Measurements from ENCODE around the gene ERMP1.

The ERMP1 gene

DNA sequence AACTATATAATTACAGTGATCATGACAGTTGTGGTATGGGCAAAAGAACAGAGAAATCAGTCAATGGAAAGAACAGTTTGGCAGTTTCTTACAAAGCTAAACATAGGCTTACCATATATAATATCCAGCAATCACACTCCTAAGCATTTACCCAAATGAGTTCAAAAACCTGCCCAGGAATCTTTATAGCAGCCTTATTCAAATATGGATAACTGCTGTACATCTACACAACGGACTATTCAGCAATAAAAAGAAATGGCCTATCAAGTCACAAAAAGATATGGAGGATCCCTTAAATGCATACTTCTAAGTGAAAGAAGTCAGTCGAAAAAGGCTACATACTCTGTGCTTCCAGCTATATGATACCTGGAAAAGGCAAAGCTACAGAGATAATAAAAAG lies 36.6 kb downstream of the ERMP1 start:
- no peaks in the 10 kb centered on the region for H3F3A ChIP-seq (ENCODE audit: insufficient read depth, low read length)

DNA sequence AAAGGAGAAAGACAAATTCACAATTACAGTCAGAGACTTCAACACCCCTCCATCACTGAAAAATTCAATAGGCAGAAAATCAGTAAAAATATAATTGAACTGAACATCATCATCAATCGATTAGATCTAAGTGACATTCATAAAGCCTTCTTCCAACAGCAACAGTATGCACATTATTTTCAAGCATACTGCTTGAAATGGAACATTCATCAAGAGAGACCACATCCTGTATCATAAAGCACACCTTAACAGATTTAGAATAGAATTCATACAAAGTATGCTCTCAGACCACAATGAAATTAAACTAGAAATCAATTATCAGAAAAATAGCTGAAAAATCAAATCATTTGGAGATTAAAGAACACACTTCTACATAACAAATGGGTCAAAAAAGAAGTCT lies 39.1 kb downstream of the ERMP1 start:
- H3K4me2 ChIP-seq (ENCODE audit: low read length), result no peak overlapping the region
- TF ChIP-seq, protein P1, sequence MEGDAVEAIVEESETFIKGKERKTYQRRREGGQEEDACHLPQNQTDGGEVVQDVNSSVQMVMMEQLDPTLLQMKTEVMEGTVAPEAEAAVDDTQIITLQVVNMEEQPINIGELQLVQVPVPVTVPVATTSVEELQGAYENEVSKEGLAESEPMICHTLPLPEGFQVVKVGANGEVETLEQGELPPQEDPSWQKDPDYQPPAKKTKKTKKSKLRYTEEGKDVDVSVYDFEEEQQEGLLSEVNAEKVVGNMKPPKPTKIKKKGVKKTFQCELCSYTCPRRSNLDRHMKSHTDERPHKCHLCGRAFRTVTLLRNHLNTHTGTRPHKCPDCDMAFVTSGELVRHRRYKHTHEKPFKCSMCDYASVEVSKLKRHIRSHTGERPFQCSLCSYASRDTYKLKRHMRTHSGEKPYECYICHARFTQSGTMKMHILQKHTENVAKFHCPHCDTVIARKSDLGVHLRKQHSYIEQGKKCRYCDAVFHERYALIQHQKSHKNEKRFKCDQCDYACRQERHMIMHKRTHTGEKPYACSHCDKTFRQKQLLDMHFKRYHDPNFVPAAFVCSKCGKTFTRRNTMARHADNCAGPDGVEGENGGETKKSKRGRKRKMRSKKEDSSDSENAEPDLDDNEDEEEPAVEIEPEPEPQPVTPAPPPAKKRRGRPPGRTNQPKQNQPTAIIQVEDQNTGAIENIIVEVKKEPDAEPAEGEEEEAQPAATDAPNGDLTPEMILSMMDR (IDR thresholded peaks at IDR 0.05; ENCODE audit: low read length), result no peak
- no peak for TF ChIP-seq EZH2 (IDR thresholded peaks at IDR 0.05; ENCODE audit: borderline replicate concordance, low read length)
- H3K9me2 ChIP-seq (ENCODE audit: low read depth, low read length), result no peaks in the 10 kb centered on the region
- no peaks in the 10 kb centered on the region for H3K9me3 ChIP-seq (ENCODE audit: low read length)
- H2AFZ ChIP-seq (ENCODE audit: low read length), result no peak overlapping the region
- no peak overlapping the region for H3K27ac ChIP-seq (ENCODE audit: low read depth, low read length, poor library complexity, severe bottlenecking)
- H3F3A ChIP-seq (ENCODE audit: insufficient read depth, low read length), result no peaks in the 10 kb centered on the region
- no peak overlapping the region for H3K9ac ChIP-seq (ENCODE audit: low read length)
- no peaks in the 10 kb centered on the region for H4K20me1 ChIP-seq (ENCODE audit: insufficient read depth, low read length)
- H3K4me3 ChIP-seq (ENCODE audit: low read depth, low read length, poor library complexity, severe bottlenecking), result no peak overlapping the region
- H3K36me3 ChIP-seq (ENCODE audit: insufficient read depth, low read length), result peaks cover 43% of the 10 kb centered on the region
- H3K27me3 ChIP-seq (ENCODE audit: insufficient read depth, low read length), result no peaks in the 10 kb centered on the region
- no peaks in the 10 kb centered on the region for H3K4me1 ChIP-seq (ENCODE audit: insufficient read depth, low read length, severe bottlenecking)
- H3K79me2 ChIP-seq (ENCODE audit: insufficient read depth, low read length), result no peaks in the 10 kb centered on the region

More for the DNA sequence above, 36.6 kb downstream of the ERMP1 start:
- Histone ChIP-seq H2AFZ (ENCODE audit: low read length) (no peak overlapping the region), H3K27me3 (ENCODE audit: insufficient read depth, low read length) (no peaks in the 10 kb centered on the region), H3K4me1 (ENCODE audit: insufficient read depth, low read length, severe bottlenecking) (peaks cover 13% of the 10 kb centered on the region), H3K27ac (ENCODE audit: low read depth, low read length, poor library complexity, severe bottlenecking) (no peak overlapping the region), H3K4me2 (ENCODE audit: low read length) (no peak overlapping the region), H3K9me2 (ENCODE audit: low read depth, low read length) (no peaks in the 10 kb centered on the region), H3K9ac (ENCODE audit: low read length) (no peak overlapping the region), H3K36me3 (ENCODE audit: insufficient read depth, low read length) (peaks cover 35% of the 10 kb centered on the region; the same call in 1 of the 2 replicates), H3K9me3 (ENCODE audit: low read length) (no peaks in the 10 kb centered on the region), H3K4me3 (ENCODE audit: low read depth, low read length, poor library complexity, severe bottlenecking) (no peak overlapping the region), H3K79me2 (ENCODE audit: insufficient read depth, low read length) (no peaks in the 10 kb centered on the region), H4K20me1 (ENCODE audit: insufficient read depth, low read length) (no peaks in the 10 kb centered on the region)
- TF ChIP-seq EZH2 (IDR thresholded peaks at IDR 0.05; ENCODE audit: borderline replicate concordance, low read length), result no peak
- TF ChIP-seq, protein P1 (IDR thresholded peaks at IDR 0.05; ENCODE audit: low read length), result no peak

- H4K20me1 ChIP-seq (ENCODE audit: insufficient read depth, low read length), result no peaks in the 10 kb centered on the region
- no peaks in the 10 kb centered on the region for H3K4me1 ChIP-seq (ENCODE audit: insufficient read depth, low read length, severe bottlenecking)
- H3K9ac ChIP-seq (ENCODE audit: low read length), result no peak overlapping the region
- H3K27ac ChIP-seq (ENCODE audit: low read depth, low read length, poor library complexity, severe bottlenecking), result no peak overlapping the region
- H3K4me2 ChIP-seq (ENCODE audit: low read length), result no peak overlapping the region
- H2AFZ ChIP-seq (ENCODE audit: low read length), result no peak overlapping the region
- TF ChIP-seq EZH2 (IDR thresholded peaks at IDR 0.05; ENCODE audit: borderline replicate concordance, low read length), result no peak
- TF ChIP-seq, protein P1 (IDR thresholded peaks at IDR 0.05; ENCODE audit: low read length), result no peak
- no peaks in the 10 kb centered on the region for H3K27me3 ChIP-seq (ENCODE audit: insufficient read depth, low read length)
- H3K9me2 ChIP-seq (ENCODE audit: low read depth, low read length), result no peaks in the 10 kb centered on the region
- no peak overlapping the region for H3K4me3 ChIP-seq (ENCODE audit: low read depth, low read length, poor library complexity, severe bottlenecking)
- H3K9me3 ChIP-seq (ENCODE audit: low read length), result no peaks in the 10 kb centered on the region
- H3K36me3 ChIP-seq (ENCODE audit: insufficient read depth, low read length), result peaks cover 39% of the 10 kb centered on the region
- H3K79me2 ChIP-seq (ENCODE audit: insufficient read depth, low read length), result no peaks in the 10 kb centered on the region
- no peaks in the 10 kb centered on the region for H3F3A ChIP-seq (ENCODE audit: insufficient read depth, low read length)
Measured at GRCh38 chr9:5791870-5792269, 41.0 kb downstream of the ERMP1 start.
